B cell (primary cell): Measurements from ENCODE around the gene CDK18. TPM values are rescaled to one million over a fixed set of nuclear protein-coding genes. Genes with fewer than 3 reads are reported as not detected.

Experiments used
- ATAC-seq: fragments of 200-7000 bp; cut with Tn5 transposase; one replicate; pipeline ENCODE4 v1.10.0; 2021; ENCODE audit warnings: low read depth, mild to moderate bottlenecking, moderate number of reproducible peaks, moderate library complexity
- CTCF ChIA-PET: fragments of 350-600 bp; sonication (Branson Sonifier 250); formaldehyde crosslinking; loops from one replicate; lab custom pipeline; 2021; ENCODE audit warnings: antibody characterized with exemption, inconsistent platforms; lab: Charles Lee
- POLR2A ChIA-PET: fragments of 350-600 bp; sonication (Branson Sonifier 250); formaldehyde crosslinking; loops from one replicate; lab custom pipeline; 2021; ENCODE audit warnings: antibody characterized with exemption; lab: Charles Lee
- DNase-seq: peaks from one replicate; pipeline ENCODE4 v3.0.0; 2013
- H2AFZ ChIP-seq: 2 replicates; pipeline ENCODE4 v1.6.1; 2012; ENCODE audit warnings: mild to moderate bottlenecking, low read depth, low read length; ENCODE audit not compliant: insufficient read depth, poor library complexity, severe bottlenecking
- H3K27ac ChIP-seq, 2 donors: 1 replicate in 1 of 2; 2 replicates in 1 of 2; pipeline ENCODE4 v1.5.1; 2012 to 2013; ENCODE audit warnings: low read length in 2 of 2, mild to moderate bottlenecking in 2 of 2, moderate library complexity in 1 of 2
- H3K27me3 ChIP-seq, 4 experiments: fragments of 200-600 bp in 1 of 4; sonication (generic) in 1 of 4; replicated peaks in 1 of 4; 1 replicate in 2 of 4; 2 replicates in 2 of 4; pipeline versions ENCODE4 v1.6.1 to v1.7.0; 2013 to 2016; ENCODE audit warnings: low read length in 3 of 4, mild to moderate bottlenecking in 2 of 4, mixed read lengths in 1 of 4, moderate library complexity in 1 of 4; ENCODE audit not compliant: insufficient read depth in 4 of 4, control insufficient read depth in 3 of 4; ENCODE audit errors: control extremely low read depth in 1 of 4
- H3K36me3 ChIP-seq, 2 experiments: replicated peaks in 1 of 2; 1 replicate in 1 of 2; 2 replicates in 1 of 2; pipeline versions ENCODE4 v1.6.1 to v1.7.1; 2013; ENCODE audit warnings: low read length in 1 of 2; ENCODE audit not compliant: insufficient read depth in 2 of 2, control insufficient read depth in 1 of 2; ENCODE audit errors: control extremely low read depth in 1 of 2, extremely low read depth in 1 of 2
- H3K4me1 ChIP-seq, 2 donors: fragments of 200-600 bp in 1 of 2; sonication (generic) in 1 of 2; 1 replicate in 1 of 2; 2 replicates in 1 of 2; pipeline versions ENCODE4 v1.5.1 to v1.6.1; 2013 to 2017; ENCODE audit warnings: low read length in 2 of 2; ENCODE audit not compliant: control insufficient read depth in 2 of 2, insufficient read depth in 2 of 2
- H3K4me2 ChIP-seq: replicated peaks from 2 replicates; pipeline ENCODE3; 2012; ENCODE audit warnings: mild to moderate bottlenecking, low read depth, low read length; ENCODE audit not compliant: poor library complexity, severe bottlenecking
- H3K4me3 ChIP-seq, 5 experiments: fragments of 200-600 bp in 1 of 5; sonication (generic) in 1 of 5; 1 replicate in 3 of 5; 2 replicates in 2 of 5; pipeline versions ENCODE4 v1.5.1 to v1.7.0; 2011 to 2016; ENCODE audit warnings: low read length in 4 of 5, mild to moderate bottlenecking in 4 of 5, low read depth in 2 of 5, control low read depth in 1 of 5, moderate library complexity in 1 of 5; ENCODE audit not compliant: insufficient read depth in 1 of 5; ENCODE audit errors: control extremely low read depth in 1 of 5, extremely low read depth in 1 of 5
- H3K79me2 ChIP-seq: fragments of 200-600 bp; sonication (generic); one replicate; pipeline ENCODE4 v1.6.0; 2016; ENCODE audit warnings: low read length; ENCODE audit not compliant: control insufficient read depth, insufficient read depth
- H3K9ac ChIP-seq: fragments of 200-600 bp; sonication (generic); 2 replicates; pipeline ENCODE4 v1.6.1; 2017; ENCODE audit warnings: mild to moderate bottlenecking, low read length, moderate library complexity
- H3K9me3 ChIP-seq, 3 donors: one replicate each; pipeline versions ENCODE4 v1.6.1 to v1.7.1; 2013; ENCODE audit warnings: low read length in 2 of 3; ENCODE audit not compliant: control insufficient read depth in 2 of 3, insufficient read depth in 1 of 3; ENCODE audit errors: control extremely low read depth in 1 of 3
- H4K20me1 ChIP-seq: 2 replicates; pipeline ENCODE4 v1.6.0; 2012; ENCODE audit warnings: mild to moderate bottlenecking, low read length; ENCODE audit not compliant: insufficient read depth, control insufficient read depth, poor library complexity, severe bottlenecking
- H3K27ac Mint-ChIP-seq: one replicate; pipeline ENCODE4 v1.8.0; 2021; ENCODE audit warnings: mixed read lengths
- H3K27me3 Mint-ChIP-seq: one replicate; pipeline ENCODE4 v1.8.0; 2021; ENCODE audit warnings: mixed read lengths
- H3K4me1 Mint-ChIP-seq: one replicate; pipeline ENCODE4 v1.8.0; 2021; ENCODE audit warnings: mixed read lengths
- H3K4me3 Mint-ChIP-seq: one replicate; pipeline ENCODE4 v1.8.0; 2021; ENCODE audit warnings: mixed read lengths
- H3K9me3 Mint-ChIP-seq: one replicate; pipeline ENCODE4 v1.8.0; 2022; ENCODE audit warnings: mixed read lengths; ENCODE audit not compliant: insufficient read depth
- CTCF ChIP-seq: fragments of 200-600 bp; IDR thresholded peaks from one replicate; pipeline ENCODE4 v1.8.0; 2022; ENCODE audit warnings: antibody characterized with exemption, mild to moderate bottlenecking
- EZH2 ChIP-seq: IDR thresholded peaks from 2 replicates; pipeline ENCODE4 v1.6.1; 2012; ENCODE audit warnings: borderline replicate concordance, low read depth, mild to moderate bottlenecking, moderate library complexity, low read length; ENCODE audit not compliant: insufficient read depth, poor library complexity, severe bottlenecking
- WGBS: methylation state at CpG from one replicate; pipeline ENCODE4 v1.1.5; 2013; ENCODE audit warnings: missing lambda C conversion rate; ENCODE audit not compliant: insufficient coverage; 5-methylcytosine and 5-hydroxymethylcytosine counted together
- intact Hi-C: fragments of 100-400 bp; cut with micrococcal nuclease; formaldehyde crosslinking; loops from one replicate; pipeline ENCODE4 v1.10.0; 2022
- polyA plus RNA-seq: library from polyadenylated mRNA; depleted of rRNA; stranded (reverse); fragments of >200 nt; gene quantifications from 2 replicates; pipeline ENCODE4 v1.2.3, GENCODE V29; 2012
- total RNA-seq, 2 donors: library from RNA; stranded (reverse); fragments of 120-200 nt in 1 of 2; gene quantifications; 1 replicate in 1 of 2; 2 replicates in 1 of 2; pipeline versions ENCODE4 v1.2.3 to v1.2.4, GENCODE V29; 2013 to 2022

The CDK18 gene
- total and polyA plus RNA-seq, 2 donors (not counting 1 experiment from before 2014, with no cell fraction given): 3.8 to 4.7 TPM

DNA sequence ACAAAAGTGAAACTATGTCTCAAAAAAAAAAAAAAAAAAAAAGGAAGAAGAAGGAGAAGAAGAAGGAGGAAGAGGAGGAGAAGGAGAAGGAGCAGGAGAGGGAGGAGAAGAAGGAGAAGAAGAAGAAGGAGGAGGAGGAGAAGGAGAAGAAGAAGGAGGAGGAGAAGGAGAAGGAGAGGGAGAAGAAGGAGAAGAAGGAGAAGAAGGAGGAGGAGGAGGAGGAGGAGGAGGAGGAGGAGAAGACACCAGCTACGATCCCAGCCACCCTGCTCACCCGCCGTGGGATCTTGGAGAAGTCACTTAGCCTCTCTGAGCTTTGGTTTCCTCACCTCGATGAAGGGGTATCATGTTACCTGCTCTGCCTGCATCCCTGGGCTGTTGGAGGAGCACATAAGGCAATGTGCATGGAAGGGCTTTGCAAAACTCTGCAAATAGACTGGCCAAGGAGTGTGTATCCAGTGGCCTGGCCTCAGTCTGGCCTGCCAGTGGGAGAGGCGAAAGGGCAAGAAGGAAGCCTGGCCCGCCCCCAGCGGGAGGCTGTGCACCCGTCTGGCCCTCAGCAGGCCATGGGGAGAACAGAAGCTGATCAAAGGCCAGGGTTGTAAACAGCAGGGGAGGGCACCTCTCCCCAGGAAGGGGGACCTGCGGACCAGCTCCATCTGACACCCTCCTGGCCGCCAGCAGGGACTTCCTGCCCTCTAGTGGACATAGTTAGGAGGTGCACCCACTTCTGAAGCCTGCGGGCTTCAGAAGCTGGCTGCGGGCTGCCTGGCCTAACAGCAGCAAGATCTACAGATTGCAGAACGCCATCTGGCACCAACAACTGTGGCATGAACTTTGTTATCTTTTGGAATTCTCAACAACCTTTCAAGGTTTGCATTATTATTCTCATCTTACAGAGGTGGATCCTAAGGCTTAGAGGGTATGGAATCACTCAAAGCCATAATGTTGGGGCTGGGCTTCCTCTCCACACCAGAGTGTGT is 19.2 kb upstream of the CDK18 start:
- no peaks in the 10 kb centered on the region for H3K36me3 ChIP-seq
- CTCF ChIA-PET: interaction anchor here (0.6 to 13.8 kb wide), 58 partner anchors 8 to 363 kb away, joined by 3 to 287 read pairs (median 6); partner anchors contain the start of genes BLACAT1, KLHDC8A, LEMD1 and NUAK2
- H3K4me1 Mint-ChIP-seq: peaks cover 31% of the 10 kb centered on the region
- no peak overlapping the region for H3K4me3 Mint-ChIP-seq
- TF ChIP-seq CTCF (peak; percentile 94), EZH2 (no peak)
- H3K9ac ChIP-seq: no peak overlapping the region
- 38% methylated on average over 13 of the region's 13 CpGs for WGBS
- H3K27me3 Mint-ChIP-seq: peaks cover 50% of the 10 kb centered on the region
- intact Hi-C loops: loop anchor here (1.0 to 5.0 kb wide), 6 partner anchors 55 to 212 kb away; no protein-coding TSS in a partner anchor
- no peak overlapping the region for H3K27ac ChIP-seq
- peaks cover 0 to 40% (median 5%) of the 10 kb centered on the region in 4 experiments for H3K27me3 ChIP-seq
- no peaks in the 10 kb centered on the region for H3K79me2 ChIP-seq
- peak overlapping the region; percentile 17 for H3K27ac Mint-ChIP-seq
- H3K4me2 ChIP-seq: no peak overlapping the region
- POLR2A ChIA-PET: interaction anchor here (0.9 to 1.3 kb wide), 2 partner anchors 39 to 131 kb away, joined by 3 to 5 read pairs; no protein-coding TSS in a partner anchor
- H3K4me3 ChIP-seq: no peak overlapping the region
- no peak overlapping the region for H2AFZ ChIP-seq
- peaks cover 25 to 28% of the 10 kb centered on the region in 2 donors for H3K4me1 ChIP-seq
- peak; percentile 85 for DNase-seq
- H4K20me1 ChIP-seq: no peaks in the 10 kb centered on the region
- no peaks in the 10 kb centered on the region for H3K9me3 Mint-ChIP-seq
- H3K9me3 ChIP-seq: peaks cover 0 to 3% (median 0%) of the 10 kb centered on the region in 3 donors
- peak; percentile 78 for ATAC-seq
